A673 (cell line): Measurements from ENCODE around the gene SMYD3. TPM values are rescaled to one million over a fixed set of nuclear protein-coding genes. Genes with fewer than 3 reads are reported as not detected.

Source experiments
- BruUV-seq: library from RNA; stranded (reverse); fragments of 400-500 nt; replicated peaks from 2 replicates; lab custom pipeline; 2021; lab: Mats Ljungman, UMichigan
- CTCF ChIA-PET: fragments of 300-600 bp; sonication (Branson Sonifier 250); formaldehyde crosslinking; loops from one replicate; lab custom pipeline; 2022; ENCODE audit warnings: antibody characterized with exemption; lab: Charles Lee
- POLR2A ChIA-PET: fragments of 300-600 bp; sonication (Branson Sonifier 250); formaldehyde crosslinking; loops from one replicate; lab custom pipeline; 2022; ENCODE audit warnings: antibody characterized with exemption; ENCODE audit not compliant: low non-redundant PET; lab: Charles Lee
- DNase-seq: peaks from one replicate; pipeline ENCODE4 v3.0.0-alpha.2; 2015; ENCODE audit warnings: low spot score
- H3K27ac ChIP-seq: fragments of 200-600 bp; sonication (generic); 2 replicates; pipeline ENCODE4 v1.5.1; 2016; ENCODE audit warnings: mixed run types, low read depth, mild to moderate bottlenecking, mixed read lengths, antibody characterized with exemption, low read length; ENCODE audit not compliant: poor library complexity, severe bottlenecking
- H3K27me3 ChIP-seq: fragments of 200-600 bp; sonication (generic); replicated peaks from 2 replicates; pipeline ENCODE4 v1.6.1; 2017; ENCODE audit warnings: mixed run types, low read depth, mild to moderate bottlenecking, mixed read lengths, antibody characterized with exemption, low read length; ENCODE audit not compliant: insufficient read depth, poor library complexity
- H3K36me3 ChIP-seq: fragments of 200-600 bp; sonication (generic); 2 replicates; pipeline ENCODE4 v1.6.1; 2016; ENCODE audit warnings: mixed run types, mild to moderate bottlenecking, mixed read lengths, antibody characterized with exemption, low read length; ENCODE audit not compliant: insufficient read depth, poor library complexity, severe bottlenecking
- H3K4me1 ChIP-seq: fragments of 200-600 bp; sonication (generic); 2 replicates; pipeline ENCODE4 v1.6.1; 2017; ENCODE audit warnings: mixed run types, mild to moderate bottlenecking, mixed read lengths, antibody characterized with exemption, low read length; ENCODE audit not compliant: insufficient read depth, poor library complexity, severe bottlenecking
- H3K4me3 ChIP-seq: fragments of 200-600 bp; sonication (generic); 2 replicates; pipeline ENCODE4 v1.5.1; 2016; ENCODE audit warnings: low read depth, mixed run types, mild to moderate bottlenecking, mixed read lengths, low read length; ENCODE audit not compliant: poor library complexity, severe bottlenecking
- H3K9me3 ChIP-seq: fragments of 200-600 bp; sonication (generic); 2 replicates; pipeline ENCODE4 v1.6.1; 2016; ENCODE audit warnings: mixed run types, low read depth, mild to moderate bottlenecking, mixed read lengths, antibody characterized with exemption, low read length; ENCODE audit not compliant: poor library complexity, severe bottlenecking
- CTCF ChIP-seq: fragments of 300-800, 200-600 bp; sonication (generic); conservative IDR thresholded peaks from 2 replicates; pipeline ENCODE4 v1.5.1; 2017; ENCODE audit warnings: low read depth, mild to moderate bottlenecking, antibody characterized with exemption, low read length, moderate library complexity, mixed read lengths
- EZH2 ChIP-seq: fragments of 200-600 bp; sonication (generic); IDR thresholded peaks from 2 replicates; pipeline ENCODE4 v1.6.1; 2017; ENCODE audit warnings: borderline replicate concordance, low read depth, mild to moderate bottlenecking, mixed read lengths, antibody characterized with exemption, low read length; ENCODE audit not compliant: poor library complexity, severe bottlenecking
- intact Hi-C: fragments of 100-400 bp; cut with micrococcal nuclease; formaldehyde crosslinking; loops from one replicate; pipeline ENCODE4 v1.10.0; 2022; ENCODE audit not compliant: unreplicated experiment
- total RNA-seq: library from RNA; stranded (reverse); gene quantifications from 2 replicates; pipeline ENCODE4 v1.2.3, GENCODE V29; 2021

The SMYD3 gene
- total RNA-seq, 1 experiment from 2014 or later = 29.0 TPM

GRCh38 chr1:245754463-245754961 lies 752.6 kb downstream of the SMYD3 start:
- CTCF ChIA-PET = no interaction called here
- intact Hi-C loops = no loop called here
- H3K4me1 ChIP-seq = no peaks in the 10 kb centered on the region
- no peak overlapping the region for H3K27ac ChIP-seq
- H3K4me3 ChIP-seq = no peak overlapping the region
- no peaks in the 10 kb centered on the region for H3K27me3 ChIP-seq
- no peaks in the 10 kb centered on the region for H3K9me3 ChIP-seq
- BruUV-seq = no TSS peak
- POLR2A ChIA-PET = no interaction called here
- no peak for DNase-seq
- no peak for TF ChIP-seq CTCF
- TF ChIP-seq EZH2 = no peak
- no peaks in the 10 kb centered on the region for H3K36me3 ChIP-seq

DNA sequence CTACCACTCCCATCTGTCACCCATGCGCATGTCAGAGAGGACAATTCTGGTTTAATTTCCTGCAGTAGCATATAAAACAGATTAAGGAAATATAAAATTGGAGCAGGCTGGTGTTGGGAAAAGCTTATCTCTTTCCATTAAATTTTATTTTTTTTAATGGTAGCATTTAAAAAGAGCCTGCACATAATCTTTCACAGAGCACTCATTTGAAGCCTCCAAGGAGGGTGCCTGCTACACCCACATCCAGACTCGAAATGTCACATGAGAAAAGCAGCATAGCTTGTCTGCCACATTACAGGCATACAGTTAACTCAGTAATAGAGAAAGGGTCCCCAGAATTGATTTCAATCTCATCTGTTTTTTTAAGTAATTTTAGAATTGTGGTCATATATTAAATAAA lies 753.3 kb downstream of the SMYD3 start:
- POLR2A ChIA-PET = no interaction called here
- no TSS peak for BruUV-seq
- H3K4me3 ChIP-seq = no peak overlapping the region
- H3K9me3 ChIP-seq = no peaks in the 10 kb centered on the region
- no peaks in the 10 kb centered on the region for H3K4me1 ChIP-seq
- CTCF ChIA-PET = no interaction called here
- H3K27ac ChIP-seq = no peak overlapping the region
- H3K27me3 ChIP-seq = no peaks in the 10 kb centered on the region
- intact Hi-C loops = no loop called here
- DNase-seq = no peak
- no peaks in the 10 kb centered on the region for H3K36me3 ChIP-seq
- TF ChIP-seq CTCF (no peak), EZH2 (no peak)

DNA sequence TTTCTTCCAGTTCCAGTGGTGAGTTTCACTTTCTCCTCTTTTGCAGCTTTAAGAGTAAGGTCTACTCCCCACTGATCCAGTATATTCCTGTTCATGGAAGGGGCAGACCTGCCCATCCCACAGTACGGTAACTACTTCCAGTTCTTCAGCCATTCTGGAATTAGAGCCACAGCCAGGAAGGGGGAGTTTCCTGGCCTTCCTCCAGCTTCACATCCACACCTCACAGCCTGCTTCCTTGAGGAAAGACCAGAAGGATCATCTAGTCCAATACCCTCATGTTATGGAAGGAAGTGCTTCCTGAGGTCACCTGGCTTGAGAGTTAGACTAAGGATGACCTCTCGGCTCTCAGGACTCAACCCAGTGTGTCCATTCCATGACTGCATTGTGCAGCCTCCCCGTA lies 754.5 kb downstream of the SMYD3 start:
- intact Hi-C loops = no loop called here
- no peaks in the 10 kb centered on the region for H3K27me3 ChIP-seq
- H3K27ac ChIP-seq = no peak overlapping the region
- TF ChIP-seq CTCF = no peak
- no peak for TF ChIP-seq EZH2
- H3K4me3 ChIP-seq = no peak overlapping the region
- no TSS peak for BruUV-seq
- DNase-seq = no peak
- H3K4me1 ChIP-seq = no peaks in the 10 kb centered on the region
- POLR2A ChIA-PET = no interaction called here
- CTCF ChIA-PET = no interaction called here
- no peaks in the 10 kb centered on the region for H3K9me3 ChIP-seq
- H3K36me3 ChIP-seq = no peaks in the 10 kb centered on the region
